KOPT-K1 (cell line): Measurements from ENCODE around the gene STXBP3.

Experiments
- H3K27ac ChIP-seq: fragments of 200-600 bp; sonication (generic); 2 replicates; pipeline ENCODE4 v1.5.1; 2016; ENCODE audit warnings: antibody characterized with exemption, mild to moderate bottlenecking, low read depth, low read length; ENCODE audit not compliant: poor library complexity, severe bottlenecking
- H3K36me3 ChIP-seq: fragments of 200-600 bp; sonication (generic); 2 replicates; pipeline ENCODE4 v1.5.1; 2017; ENCODE audit warnings: antibody characterized with exemption, mild to moderate bottlenecking, low read length, moderate library complexity; ENCODE audit not compliant: insufficient read depth
- H3K9me3 ChIP-seq: fragments of 200-600 bp; sonication (generic); 2 replicates; pipeline ENCODE4 v1.5.1; 2017; ENCODE audit warnings: antibody characterized with exemption, low read length, mild to moderate bottlenecking; ENCODE audit not compliant: insufficient read depth, poor library complexity, severe bottlenecking

STXBP3 gene

GRCh38 chr1:108811611-108812010 lies 65.1 kb downstream of the STXBP3 start:
- Histone ChIP-seq H3K36me3 (peaks cover 34% of the 10 kb centered on the region), H3K27ac (no peak overlapping the region), H3K9me3 (no peaks in the 10 kb centered on the region)

GRCh38 chr1:108813326-108813725 lies 66.9 kb downstream of the STXBP3 start:
- H3K9me3 ChIP-seq = no peaks in the 10 kb centered on the region
- peaks cover 16% of the 10 kb centered on the region for H3K36me3 ChIP-seq
- no peak overlapping the region for H3K27ac ChIP-seq

- peaks cover 8% of the 10 kb centered on the region for H3K36me3 ChIP-seq
- no peaks in the 10 kb centered on the region for H3K9me3 ChIP-seq
- H3K27ac ChIP-seq = no peak overlapping the region
Measured at GRCh38 chr1:108814343-108815125, 68.1 kb downstream of the STXBP3 start.

- Histone ChIP-seq H3K36me3 (peaks cover 8% of the 10 kb centered on the region), H3K27ac (no peak overlapping the region), H3K9me3 (no peaks in the 10 kb centered on the region)
Measured at GRCh38 chr1:108815566-108815965, 69.1 kb downstream of the STXBP3 start.

- Histone ChIP-seq H3K9me3 (no peaks in the 10 kb centered on the region), H3K27ac (no peak overlapping the region), H3K36me3 (peaks cover 6% of the 10 kb centered on the region)
Measured at GRCh38 chr1:108816049-108816893, 69.8 kb downstream of the STXBP3 start.

- Histone ChIP-seq H3K9me3 (no peaks in the 10 kb centered on the region), H3K36me3 (no peaks in the 10 kb centered on the region), H3K27ac (no peak overlapping the region)
Measured at GRCh38 chr1:108817016-108817415, 70.5 kb downstream of the STXBP3 start.

GRCh38 chr1:108817811-108818210 lies 71.3 kb downstream of the STXBP3 start:
- Histone ChIP-seq H3K27ac (no peak overlapping the region), H3K36me3 (no peaks in the 10 kb centered on the region), H3K9me3 (no peaks in the 10 kb centered on the region)

GRCh38 chr1:108819878-108820277 lies 73.4 kb downstream of the STXBP3 start:
- H3K36me3 ChIP-seq = no peaks in the 10 kb centered on the region
- no peak overlapping the region for H3K27ac ChIP-seq
- no peaks in the 10 kb centered on the region for H3K9me3 ChIP-seq

- Histone ChIP-seq H3K27ac (no peak overlapping the region), H3K36me3 (no peaks in the 10 kb centered on the region), H3K9me3 (no peaks in the 10 kb centered on the region)
Measured at GRCh38 chr1:108823632-108824031, 77.2 kb downstream of the STXBP3 start.

- H3K9me3 ChIP-seq = no peaks in the 10 kb centered on the region
- H3K27ac ChIP-seq = no peak overlapping the region
Measured at GRCh38 chr1:108824051-108824450, 77.6 kb downstream of the STXBP3 start.

GRCh38 chr1:108826081-108826635 lies 79.7 kb downstream of the STXBP3 start:
- H3K27ac ChIP-seq = no peak overlapping the region
- no peaks in the 10 kb centered on the region for H3K9me3 ChIP-seq
- no peaks in the 10 kb centered on the region for H3K36me3 ChIP-seq

More at GRCh38 chr1:108824051-108824450, 77.6 kb downstream of the STXBP3 start:
- no peaks in the 10 kb centered on the region for H3K36me3 ChIP-seq

- Histone ChIP-seq H3K36me3 (no peaks in the 10 kb centered on the region), H3K27ac (no peak overlapping the region), H3K9me3 (no peaks in the 10 kb centered on the region)
Measured at GRCh38 chr1:108828074-108828961, 81.8 kb downstream of the STXBP3 start.

GRCh38 chr1:108829498-108829916 lies 83.0 kb downstream of the STXBP3 start:
- no peaks in the 10 kb centered on the region for H3K9me3 ChIP-seq
- no peaks in the 10 kb centered on the region for H3K36me3 ChIP-seq
- H3K27ac ChIP-seq = no peak overlapping the region

- H3K36me3 ChIP-seq = no peaks in the 10 kb centered on the region
- no peaks in the 10 kb centered on the region for H3K9me3 ChIP-seq
- H3K27ac ChIP-seq = no peak overlapping the region
Measured at GRCh38 chr1:108830119-108831008, 83.9 kb downstream of the STXBP3 start.
